NB4 (cell line): Measurements from ENCODE around the gene ZNF844.
"Not testable (repeated sequence)": the region's sequence is repeated elsewhere in the genome, so short reads cannot be mapped to it uniquely, and the experiment has no call there.

ENCODE experiments used
- DNase-seq: peaks from one replicate; pipeline ENCODE4 v3.0.0; 2010; ENCODE audit warnings: low read depth
- H3K4me3 ChIP-seq: one replicate; pipeline ENCODE4 v1.5.1; 2011; ENCODE audit warnings: mild to moderate bottlenecking, low read depth, low read length, moderate library complexity
- CTCF ChIP-seq: IDR thresholded peaks from one replicate; pipeline ENCODE4 v1.5.1; 2012; ENCODE audit warnings: low read depth, low read length
- MAX ChIP-seq: IDR thresholded peaks from 2 replicates; pipeline ENCODE4 v1.6.1; 2011; ENCODE audit warnings: low read depth, low read length
- MYC ChIP-seq: IDR thresholded peaks from 2 replicates; pipeline ENCODE4 v1.6.1; 2011; ENCODE audit warnings: low read depth, low read length
- POLR2A ChIP-seq: IDR thresholded peaks from 2 replicates; pipeline ENCODE4 v1.6.1; 2011; ENCODE audit warnings: mild to moderate bottlenecking; ENCODE audit not compliant: insufficient read length; ENCODE audit errors: extremely low read depth

ZNF844 gene

GRCh38 chr19:12092065-12092867 lies 27.7 kb downstream of the ZNF844 start:
- peak; percentile 94 for TF ChIP-seq POLR2A
- no peak for TF ChIP-seq MYC
- peak overlapping the region; percentile 89 for H3K4me3 ChIP-seq
- peak; percentile 97 for DNase-seq

GRCh38 chr19:12092956-12093355 lies 28.4 kb downstream of the ZNF844 start:
- H3K4me3 ChIP-seq: peak overlapping the region; percentile 89
- DNase-seq: peak; percentile 42
- TF ChIP-seq CTCF: no peak
- TF ChIP-seq MYC: no peak
- TF ChIP-seq POLR2A: no peak
- TF ChIP-seq MAX: no peak

- TF ChIP-seq POLR2A (no peak), MAX (no peak), CTCF (no peak), MYC (no peak)
- no peak for DNase-seq
- peak overlapping the region; percentile 17 for H3K4me3 ChIP-seq
These were observed 29.2 kb downstream of the ZNF844 start for GRCh38 chr19:12093777-12094176.

- H3K4me3 ChIP-seq: no peak overlapping the region
- TF ChIP-seq CTCF (no peak), MAX (no peak), MYC (no peak), POLR2A (no peak)
- DNase-seq: peak; percentile 44
These were observed 30.7 kb downstream of the ZNF844 start for GRCh38 chr19:12095111-12095790.

- no peak overlapping the region for H3K4me3 ChIP-seq
- TF ChIP-seq MAX (no peak), POLR2A (no peak), MYC (no peak), CTCF (no peak)
- no peak for DNase-seq
These were observed 33.5 kb downstream of the ZNF844 start for GRCh38 chr19:12098040-12098439.

- not testable (repeated sequence) for DNase-seq, H3K4me3 ChIP-seq
These were observed 39.4 kb downstream of the ZNF844 start for GRCh38 chr19:12103909-12104308.
